ENCODE results near the gene LSG1.

GRCh38 chr3:194686816-194687637 lies 15.0 kb upstream of the LSG1 start:
- no peak for TF ChIP-seq PATZ1 (CRISPR knock-in tag; IDR thresholded peaks at IDR 0.05; ENCODE audit: borderline replicate concordance)
- TF ChIP-seq ZNF565 (CRISPR knock-in tag; conservative IDR thresholded peaks at IDR 0.05; ENCODE audit: low read depth), result no peak
- no peak for TF ChIP-seq ISL1 (CRISPR knock-in tag; IDR thresholded peaks at IDR 0.05)
- TF ChIP-seq ESRRG (CRISPR knock-in tag; IDR thresholded peaks at IDR 0.05), result no peak
- TF ChIP-seq ARNTL (CRISPR knock-in tag; IDR thresholded peaks at IDR 0.05; ENCODE audit: borderline replicate concordance, low read depth), result no peak
- TF ChIP-seq OSR1 (CRISPR knock-in tag; IDR thresholded peaks at IDR 0.05), result no peak
- no peak for TF ChIP-seq POU6F1 (CRISPR knock-in tag; IDR thresholded peaks at IDR 0.05; ENCODE audit: borderline replicate concordance, low read depth)
- no peak for TF ChIP-seq ZFP3 (CRISPR knock-in tag; IDR thresholded peaks at IDR 0.05)
- no peak for TF ChIP-seq ZNF8 (CRISPR knock-in tag; IDR thresholded peaks at IDR 0.05)
- TF ChIP-seq ZFP30 (CRISPR knock-in tag; IDR thresholded peaks at IDR 0.05), result no peak
- TF ChIP-seq ZC3H10 (CRISPR knock-in tag; IDR thresholded peaks at IDR 0.05), result no peak
- no peak for TF ChIP-seq CSRNP3 (CRISPR knock-in tag; IDR thresholded peaks at IDR 0.05)
- TF ChIP-seq CREB5 (CRISPR knock-in tag; IDR thresholded peaks at IDR 0.05; ENCODE audit: low read depth), result no peak
